ENCODE results near the gene PCSK4. TPM values are rescaled to one million over a fixed set of nuclear protein-coding genes. Genes with fewer than 3 reads are reported as not detected.
"Not testable (repeated sequence)": the region's sequence is repeated elsewhere in the genome, so short reads cannot be mapped to it uniquely, and the experiment has no call there.

PCSK4 gene
- total and polyA plus RNA-seq, 2 of the 4 experiments (the other 2 are of a cell fraction): 0.72 to 1.7 TPM

DNA sequence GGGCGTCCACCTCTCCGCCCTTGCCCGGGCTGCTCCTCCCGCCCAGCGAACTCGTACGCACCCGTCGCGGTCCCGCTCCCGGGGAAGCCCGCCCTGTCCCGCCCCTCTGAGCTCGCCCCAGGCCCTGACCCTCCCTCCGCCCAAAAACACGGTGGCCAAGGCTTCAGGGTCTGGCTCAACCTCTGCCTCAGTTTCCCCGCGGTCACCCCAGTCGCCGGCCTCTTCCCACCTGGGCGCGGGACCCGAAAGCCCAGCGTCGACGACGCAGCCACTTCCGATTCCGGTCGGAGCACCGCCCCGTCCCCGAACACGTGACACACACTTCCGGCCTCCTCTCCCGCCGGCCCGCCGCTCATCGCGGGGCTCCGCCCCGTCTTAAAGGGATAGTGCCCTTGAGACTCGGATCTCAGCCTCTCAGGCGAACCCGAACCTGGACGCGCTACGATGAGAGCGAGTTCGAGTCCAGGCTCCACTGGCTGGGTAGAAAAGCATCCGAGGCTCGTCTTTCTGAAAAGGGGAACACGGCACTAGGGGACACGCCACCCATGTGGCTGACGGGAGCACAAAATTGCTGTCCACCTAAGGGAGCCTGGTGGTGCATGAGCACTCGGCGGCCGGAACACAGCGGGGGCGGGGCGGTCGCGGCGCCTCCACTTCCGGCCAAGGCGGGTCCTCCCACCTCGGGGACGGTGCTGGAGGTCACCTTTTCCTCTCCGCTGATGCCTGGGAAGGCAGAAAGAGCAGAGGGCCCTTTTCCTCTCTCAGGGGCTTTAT, 11.0 kb downstream of the PCSK4 start, which contains the start of gene C19orf25 (continued):
- no peak for TF ChIP-seq MXI1 (IDR thresholded peaks at IDR 0.05; ENCODE audit: borderline replicate concordance, low read depth, low read length)

DNA sequence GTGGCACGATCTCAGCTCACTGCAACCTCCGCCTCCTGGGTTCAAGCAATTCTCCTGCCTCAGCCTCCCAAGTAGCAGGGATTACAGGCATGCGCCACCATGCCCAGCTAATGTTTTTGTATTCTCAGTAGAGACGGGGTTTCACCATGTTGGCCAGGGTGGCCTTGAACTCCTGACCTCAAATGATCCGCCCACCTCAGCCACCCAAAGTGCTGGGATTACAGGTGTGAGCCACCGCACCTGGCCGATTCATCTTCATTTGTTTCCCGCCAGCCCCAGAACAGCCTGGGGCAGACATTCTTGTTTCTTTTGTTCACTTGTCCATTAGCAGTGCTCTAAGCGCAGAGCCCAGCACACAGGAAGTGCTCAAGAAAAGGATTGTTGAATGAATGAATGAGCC, 13.1 kb downstream of the PCSK4 start:
- H2BK120ac ChIP-seq (ENCODE audit: low read depth, low read length); H3K27ac ChIP-seq (ENCODE audit: insufficient read depth, low read length); H3K23ac ChIP-seq (ENCODE audit: low read depth, low read length); H3K14ac ChIP-seq (replicated peaks; ENCODE audit: low read depth, low read length); H3K4me3 ChIP-seq (ENCODE audit: insufficient read depth, low read depth, low read length); H3K56ac ChIP-seq (ENCODE audit: extremely low read depth, insufficient read depth, low read length); BruUV-seq (replicated peaks); H2AK9ac ChIP-seq (replicated peaks; ENCODE audit: low read depth, low read length, poor library complexity); POLR2A ChIA-PET (ENCODE audit: unreplicated experiment); H2AFZ ChIP-seq (replicated peaks; ENCODE audit: low read length, poor library complexity); intact Hi-C loops (cut with micrococcal nuclease); H3K9me3 ChIP-seq (ENCODE audit: control insufficient read depth, insufficient read depth, low read length); H2BK5ac ChIP-seq (ENCODE audit: low read depth, low read length, poor library complexity, severe bottlenecking); in situ Hi-C loops (cut with MboI; ENCODE audit: low sequenced_read_pairs); H3K9me1 ChIP-seq (ENCODE audit: insufficient read depth, low read length); H2BK20ac ChIP-seq (ENCODE audit: low read depth, low read length); DNase-seq; H3K4me2 ChIP-seq (ENCODE audit: low read depth, low read length); H3K9ac ChIP-seq (ENCODE audit: low read depth, low read length); H3K27me3 ChIP-seq (ENCODE audit: control insufficient read depth, insufficient read depth, low read length); H3K18ac ChIP-seq (ENCODE audit: low read depth, low read length); H3K4me1 ChIP-seq (ENCODE audit: control insufficient read depth, insufficient read depth, low read length); H4K8ac ChIP-seq (ENCODE audit: low read depth in 2 of 2, low read length in 2 of 2); H2BK15ac ChIP-seq (ENCODE audit: low read depth, low read length); H3K4ac ChIP-seq (ENCODE audit: low read depth, low read length); H4K91ac ChIP-seq (ENCODE audit: insufficient read depth, low read depth, low read length); H4K5ac ChIP-seq (ENCODE audit: low read depth, low read length); H2AK5ac ChIP-seq (ENCODE audit: low read depth, low read length); H3K36me3 ChIP-seq (ENCODE audit: control insufficient read depth, insufficient read depth, low read length); dilution Hi-C loops (cut with HindIII; ENCODE audit: low sequenced_read_pairs, unreplicated experiment); ATAC-seq (ENCODE audit: low read depth): not testable (repeated sequence)
- WGBS, 2 experiments (ENCODE audit: extremely low coverage in 2 of 2, insufficient read length in 1 of 2): 92% methylated on average over 2 of the region's 9 CpGs; no CpG with 5 or more reads in 1 of the 2 experiments
- Histone ChIP-seq H4K20me1 (ENCODE audit: insufficient read depth, low read length) (peaks cover 45% of the 10 kb centered on the region), H3K79me1 (ENCODE audit: low read depth in 1 of 2, low read length in 2 of 2) (peaks cover 10 to 48% of the 10 kb centered on the region in 2 experiments)
- CTCF ChIA-PET: interaction anchor here (0.5 kb wide), 1 partner anchor 11 kb away, joined by 3 read pairs; no protein-coding TSS in a partner anchor

Data from IMR-90 (cell line).